GM23248 (cell line): ENCODE measurements around the gene TAC3. TPM values are rescaled to one million over a fixed set of nuclear protein-coding genes. Genes with fewer than 3 reads are reported as not detected.
"Not testable (repeated sequence)": the region's sequence is repeated elsewhere in the genome, so short reads cannot be mapped to it uniquely, and the experiment has no call there.

ENCODE experiments used
- DNase-seq: peaks from one replicate; pipeline ENCODE4 v3.0.0-alpha.2; 2015
- H2AFZ ChIP-seq: fragments of 200-600 bp; sonication (generic); 2 replicates; pipeline ENCODE4 v1.6.1; 2016; ENCODE audit warnings: antibody characterized with exemption
- H3F3A ChIP-seq: fragments of 200-600 bp; sonication (generic); 2 replicates; pipeline ENCODE4 v1.6.1; 2016; ENCODE audit warnings: mild to moderate bottlenecking, antibody characterized with exemption, mixed run types; ENCODE audit not compliant: insufficient read depth
- H3K27ac ChIP-seq: fragments of 200-600 bp; sonication (generic); 2 replicates; pipeline ENCODE4 v1.5.1; 2016; ENCODE audit warnings: mild to moderate bottlenecking
- H3K27me3 ChIP-seq: fragments of 200-600 bp; sonication (generic); replicated peaks from 2 replicates; pipeline ENCODE4 v1.6.1; 2016; ENCODE audit warnings: mild to moderate bottlenecking; ENCODE audit not compliant: insufficient read depth
- H3K36me3 ChIP-seq: fragments of 200-600 bp; sonication (generic); 2 replicates; pipeline ENCODE4 v1.6.1; 2016; ENCODE audit warnings: low read depth, mild to moderate bottlenecking
- H3K4me1 ChIP-seq: fragments of 200-600 bp; sonication (generic); 2 replicates; pipeline ENCODE4 v1.6.1; 2016; ENCODE audit warnings: mild to moderate bottlenecking; ENCODE audit not compliant: insufficient read depth
- H3K4me2 ChIP-seq: fragments of 200-600 bp; sonication (generic); one replicate; pipeline ENCODE4 v1.6.1; 2016; ENCODE audit warnings: mild to moderate bottlenecking; ENCODE audit not compliant: unreplicated experiment
- H3K4me3 ChIP-seq: fragments of 200-600 bp; sonication (generic); 2 replicates; pipeline ENCODE4 v1.5.1; 2016; ENCODE audit warnings: mild to moderate bottlenecking
- H3K79me2 ChIP-seq: fragments of 200-600 bp; sonication (generic); 2 replicates; pipeline ENCODE4 v1.6.1; 2016; ENCODE audit warnings: mild to moderate bottlenecking; ENCODE audit not compliant: insufficient read depth
- H3K9ac ChIP-seq: fragments of 200-600 bp; sonication (generic); 2 replicates; pipeline ENCODE4 v1.6.1; 2016; ENCODE audit warnings: mild to moderate bottlenecking
- H3K9me2 ChIP-seq: fragments of 200-600 bp; sonication (generic); 2 replicates; pipeline ENCODE4 v1.6.1; 2016; ENCODE audit warnings: mixed run types, mild to moderate bottlenecking, moderate library complexity; ENCODE audit not compliant: insufficient read depth
- H3K9me3 ChIP-seq: fragments of 200-600 bp; sonication (generic); one replicate; pipeline ENCODE4 v1.6.1; 2017; ENCODE audit warnings: low read depth
- H4K20me1 ChIP-seq: fragments of 200-600 bp; sonication (generic); 2 replicates; pipeline ENCODE4 v1.6.0; 2016; ENCODE audit not compliant: insufficient read depth
- EZH2 ChIP-seq: fragments of 200-600 bp; sonication (generic); IDR thresholded peaks from 2 replicates; pipeline ENCODE4 v1.6.1; 2018; ENCODE audit warnings: antibody characterized with exemption, mild to moderate bottlenecking; ENCODE audit not compliant: insufficient read depth, poor library complexity, severe bottlenecking
- EZH2phosphoT487 ChIP-seq: fragments of 200-600 bp; sonication (generic); IDR thresholded peaks from 2 replicates; pipeline ENCODE4 v1.6.1; 2018; ENCODE audit warnings: antibody characterized with exemption, moderate library complexity, mild to moderate bottlenecking, low read depth; ENCODE audit not compliant: insufficient read depth
- WGBS, 2 experiments: methylation state at CpG; one replicate each; pipeline ENCODE4 v1.1.6; 2015 to 2017; ENCODE audit warnings: low lambda C conversion rate in 2 of 2, low coverage in 1 of 2; ENCODE audit errors: missing lambda C conversion rate in 2 of 2; 5-methylcytosine and 5-hydroxymethylcytosine counted together
- in situ Hi-C: fragments of 300-500 bp; cut with MboI; formaldehyde crosslinking; loops from 2 replicates; pipeline ENCODE4 v1.15.0; 2020
- polyA plus RNA-seq: library from polyadenylated mRNA; unstranded; fragments of >200 nt; fragmentation: Nextera tagmentation; extraction: Ambion mirVana; gene quantifications from 2 replicates; pipeline ENCODE4 v1.2.1, GENCODE V29; 2016
- total RNA-seq: library from RNA; depleted of rRNA; stranded (reverse); fragments of >200 nt; shearing (Covaris generic); gene quantifications from 2 replicates; pipeline ENCODE4 v1.2.3, GENCODE V29; 2014

The TAC3 gene
- total and polyA plus RNA-seq, 2 experiments from 2014 or later: not detected

DNA sequence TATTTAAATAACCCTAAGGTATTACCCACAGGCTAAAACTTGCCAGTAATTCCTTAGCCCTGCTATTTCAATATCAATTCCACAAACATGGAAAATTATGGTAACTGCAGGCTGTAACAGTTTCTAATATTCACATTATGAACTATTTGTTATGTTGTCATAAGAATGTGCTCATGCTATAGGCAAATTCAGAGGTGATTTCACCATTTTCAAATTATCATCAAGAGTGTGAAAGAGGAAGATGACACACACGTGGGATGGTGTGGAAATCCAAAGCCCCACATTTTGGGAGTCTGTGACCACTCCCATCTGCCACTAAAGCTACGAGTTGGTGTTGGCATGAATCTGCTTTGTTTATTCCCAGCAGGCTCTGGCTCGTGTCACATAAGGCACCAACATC lies 39.5 kb upstream of the TAC3 start:
- Histone ChIP-seq H2AFZ (no peak overlapping the region), H3K79me2 (no peaks in the 10 kb centered on the region), H3K9me3 (no peaks in the 10 kb centered on the region), H3K9me2 (no peaks in the 10 kb centered on the region), H3K27ac (no peak overlapping the region), H3K4me2 (no peak overlapping the region), H4K20me1 (no peaks in the 10 kb centered on the region), H3K27me3 (no peaks in the 10 kb centered on the region), H3K36me3 (peaks cover 13% of the 10 kb centered on the region), H3K4me3 (no peak overlapping the region), H3F3A (no peaks in the 10 kb centered on the region), H3K4me1 (no peaks in the 10 kb centered on the region), H3K9ac (no peak overlapping the region)
- TF ChIP-seq EZH2 (no peak), EZH2phosphoT487 (no peak)
- WGBS, 2 experiments: 36 to 49% methylated on average over 3 of the region's 3 CpGs
- in situ Hi-C loops: no loop called here
- peak; percentile 27 for DNase-seq

DNA sequence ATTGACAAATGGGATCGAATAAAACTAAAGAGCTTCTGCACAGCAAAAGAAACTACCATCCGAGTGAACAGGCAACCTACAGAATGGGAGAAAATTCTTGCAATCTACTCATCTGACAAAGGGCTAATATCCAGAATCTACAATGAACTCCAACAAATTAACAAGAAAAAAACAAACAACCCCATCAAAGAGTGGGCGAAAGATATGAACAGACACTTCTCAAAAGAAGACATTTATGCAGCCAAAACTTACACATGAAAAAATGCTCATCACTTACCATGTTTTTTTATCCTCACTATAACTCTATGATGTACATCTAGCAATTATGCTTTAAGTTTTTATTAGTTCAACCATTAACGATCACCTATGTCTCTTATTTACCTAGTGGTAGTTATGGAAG lies 37.6 kb upstream of the TAC3 start:
- H3K9ac ChIP-seq, in situ Hi-C loops, H3K27me3 ChIP-seq, H3K27ac ChIP-seq, H3K36me3 ChIP-seq, H3F3A ChIP-seq, H4K20me1 ChIP-seq, H3K9me2 ChIP-seq, H3K4me1 ChIP-seq, DNase-seq, H3K79me2 ChIP-seq, H2AFZ ChIP-seq, H3K4me3 ChIP-seq, H3K9me3 ChIP-seq, H3K4me2 ChIP-seq: not testable (repeated sequence)
- WGBS, 2 experiments: 94 to 95% methylated on average over 4 of the region's 4 CpGs

DNA sequence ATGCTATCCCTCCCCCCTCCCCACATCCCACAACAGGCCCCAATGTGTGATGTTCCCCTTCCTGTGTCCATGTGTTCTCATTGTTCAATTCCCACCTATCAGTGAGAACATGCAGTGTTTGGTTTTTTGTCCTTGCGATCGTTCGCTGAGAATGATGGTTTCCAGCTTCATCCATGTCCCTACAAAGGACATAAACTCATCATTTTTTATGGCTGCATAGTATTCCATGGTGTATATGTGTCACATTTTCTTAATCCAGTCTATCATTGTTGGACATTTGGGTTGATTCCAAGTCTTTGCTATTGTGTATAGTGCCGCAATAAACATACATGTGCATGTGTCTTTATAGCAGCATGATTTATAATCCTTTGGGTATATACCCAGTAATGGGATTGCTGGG lies 36.8 kb upstream of the TAC3 start:
- DNase-seq, H3K79me2 ChIP-seq, H3K27me3 ChIP-seq, H3F3A ChIP-seq, H3K9ac ChIP-seq, H3K27ac ChIP-seq, H2AFZ ChIP-seq, H3K9me2 ChIP-seq, H4K20me1 ChIP-seq, in situ Hi-C loops, H3K4me1 ChIP-seq, H3K4me2 ChIP-seq, H3K9me3 ChIP-seq, H3K36me3 ChIP-seq, H3K4me3 ChIP-seq: not testable (repeated sequence)
- 85 to 98% methylated on average over 4 of the region's 4 CpGs for WGBS, 2 experiments

DNA sequence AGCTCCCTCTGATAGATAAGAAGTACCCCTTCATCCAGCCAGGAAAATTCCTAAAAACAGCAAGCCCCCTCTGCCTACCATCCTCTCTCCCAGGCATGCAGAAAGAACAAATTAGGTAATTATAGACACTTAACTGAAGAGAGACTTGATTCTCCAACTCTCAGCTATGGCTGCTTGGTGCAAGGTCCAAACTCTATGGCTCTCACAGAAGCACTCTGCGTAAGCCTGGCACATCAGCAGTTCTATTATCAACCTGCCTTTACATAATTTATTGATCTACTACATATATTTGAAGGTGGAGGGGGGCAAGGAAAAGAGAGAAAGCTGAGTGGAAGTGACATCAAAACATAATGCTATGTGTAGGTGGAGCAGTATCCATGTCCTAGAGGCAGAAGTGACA lies 34.7 kb upstream of the TAC3 start:
- Histone ChIP-seq H3K79me2 (no peaks in the 10 kb centered on the region), H3K4me1 (0 out of 2 replicates have a peak, but pooled peaks cover 7% of the 10 kb centered on the region), H2AFZ (no peak overlapping the region), H3K9ac (no peak overlapping the region), H4K20me1 (no peaks in the 10 kb centered on the region), H3F3A (no peaks in the 10 kb centered on the region), H3K4me2 (no peak overlapping the region), H3K36me3 (no peaks in the 10 kb centered on the region), H3K4me3 (no peak overlapping the region), H3K9me3 (no peaks in the 10 kb centered on the region), H3K27me3 (0 out of 2 replicates have a peak, but pooled peaks cover 4% of the 10 kb centered on the region), H3K27ac (no peak overlapping the region), H3K9me2 (no peaks in the 10 kb centered on the region)
- TF ChIP-seq EZH2: no peak
- TF ChIP-seq EZH2phosphoT487: no peak
- 93 to 100% methylated on average over 1 of the region's 1 CpG for WGBS, 2 experiments
- DNase-seq: no peak
- in situ Hi-C loops: no loop called here

DNA sequence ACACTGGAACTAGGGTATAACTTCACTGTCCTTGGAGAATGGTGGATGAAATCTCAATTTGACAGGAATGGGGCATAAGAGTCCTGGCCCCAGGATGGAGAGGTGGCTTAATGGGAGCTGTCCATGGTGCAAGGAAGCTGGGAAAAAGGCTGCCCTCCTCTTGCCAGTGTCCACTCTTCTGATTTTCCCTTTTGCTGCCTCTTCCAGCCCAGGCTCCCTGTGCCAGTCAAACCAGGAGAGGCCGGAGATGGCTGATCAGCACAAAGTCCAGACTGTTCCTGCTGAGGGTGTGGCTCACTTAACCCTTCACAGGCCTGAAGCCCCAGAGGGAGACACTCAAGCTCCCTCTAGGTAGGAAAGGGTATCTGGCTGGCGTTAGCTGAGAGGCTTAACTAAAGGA lies 33.6 kb upstream of the TAC3 start, which contains the start of gene MYO1A:
Gene MYO1A, minus strand, starts transcription at position 240 of the 400 bp plus-strand sequence. CDS start 1,806 bp downstream, outside the sequence.
- H3K27me3 ChIP-seq: 0 out of 2 replicates have a peak, but pooled peaks cover 4% of the 10 kb centered on the region
- H4K20me1 ChIP-seq: no peaks in the 10 kb centered on the region
- H3K9me2 ChIP-seq: no peaks in the 10 kb centered on the region
- H3K4me2 ChIP-seq: no peak within 1 kb of the TSS
- TF ChIP-seq EZH2phosphoT487 (no peak), EZH2 (no peak)
- in situ Hi-C loops: no loop called here
- no peaks in the 10 kb centered on the region for H3K36me3 ChIP-seq
- H3K9me3 ChIP-seq: no peaks in the 10 kb centered on the region
- 24 to 29% methylated on average over 2 of the region's 2 CpGs for WGBS, 2 experiments
- H2AFZ ChIP-seq: no peak within 1 kb of the TSS
- H3K4me3 ChIP-seq: no peak within 1 kb of the TSS
- H3F3A ChIP-seq: no peaks in the 10 kb centered on the region
- H3K79me2 ChIP-seq: no peaks in the 10 kb centered on the region
- H3K9ac ChIP-seq: no peak within 1 kb of the TSS
- DNase-seq: peak; percentile 50
- H3K4me1 ChIP-seq: 0 out of 2 replicates have a peak, but pooled peaks cover 7% of the 10 kb centered on the region
- no peak within 1 kb of the TSS for H3K27ac ChIP-seq
